ENCODE data around the gene SEC14L1.

DNA sequence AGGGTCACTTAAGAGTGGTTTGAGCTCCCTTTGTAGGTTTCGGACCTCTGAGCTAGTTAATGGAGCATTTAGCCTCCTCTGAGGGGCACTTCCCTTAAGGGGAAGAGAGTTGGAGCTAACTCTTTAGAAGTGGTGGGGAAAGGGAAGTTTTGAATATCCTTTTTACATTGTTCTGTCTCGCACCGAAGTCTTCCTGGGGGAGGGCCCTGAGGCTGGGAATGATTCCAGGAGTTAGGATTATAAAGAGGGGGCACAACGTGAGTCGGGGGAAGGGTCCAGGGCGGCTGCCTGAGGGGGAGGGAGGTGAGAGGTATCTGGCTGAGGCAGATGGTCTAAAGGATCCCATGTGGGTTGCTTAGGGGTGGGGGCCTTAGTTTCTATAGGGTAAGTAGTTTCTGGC is 32.3 kb downstream of the SEC14L1 start:
- TF ChIP-seq GFI1B (tag by site-specific recombination; IDR thresholded peaks at IDR 0.05) (no peak), KLF10 (tag by site-specific recombination; IDR thresholded peaks at IDR 0.05) (no peak), ZNF121 (tag by site-specific recombination; IDR thresholded peaks at IDR 0.05) (no peak), ZNF335 (tag by site-specific recombination; conservative IDR thresholded peaks at IDR 0.05) (no peak)
- TF ChIP-seq, protein P1, sequence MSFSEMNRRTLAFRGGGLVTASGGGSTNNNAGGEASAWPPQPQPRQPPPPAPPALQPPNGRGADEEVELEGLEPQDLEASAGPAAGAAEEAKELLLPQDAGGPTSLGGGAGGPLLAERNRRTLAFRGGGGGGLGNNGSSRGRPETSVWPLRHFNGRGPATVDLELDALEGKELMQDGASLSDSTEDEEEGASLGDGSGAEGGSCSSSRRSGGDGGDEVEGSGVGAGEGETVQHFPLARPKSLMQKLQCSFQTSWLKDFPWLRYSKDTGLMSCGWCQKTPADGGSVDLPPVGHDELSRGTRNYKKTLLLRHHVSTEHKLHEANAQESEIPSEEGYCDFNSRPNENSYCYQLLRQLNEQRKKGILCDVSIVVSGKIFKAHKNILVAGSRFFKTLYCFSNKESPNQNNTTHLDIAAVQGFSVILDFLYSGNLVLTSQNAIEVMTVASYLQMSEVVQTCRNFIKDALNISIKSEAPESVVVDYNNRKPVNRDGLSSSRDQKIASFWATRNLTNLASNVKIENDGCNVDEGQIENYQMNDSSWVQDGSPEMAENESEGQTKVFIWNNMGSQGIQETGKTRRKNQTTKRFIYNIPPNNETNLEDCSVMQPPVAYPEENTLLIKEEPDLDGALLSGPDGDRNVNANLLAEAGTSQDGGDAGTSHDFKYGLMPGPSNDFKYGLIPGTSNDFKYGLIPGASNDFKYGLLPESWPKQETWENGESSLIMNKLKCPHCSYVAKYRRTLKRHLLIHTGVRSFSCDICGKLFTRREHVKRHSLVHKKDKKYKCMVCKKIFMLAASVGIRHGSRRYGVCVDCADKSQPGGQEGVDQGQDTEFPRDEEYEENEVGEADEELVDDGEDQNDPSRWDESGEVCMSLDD (tag by site-specific recombination; IDR thresholded peaks at IDR 0.05) = no peak
- TF ChIP-seq, protein P2, sequence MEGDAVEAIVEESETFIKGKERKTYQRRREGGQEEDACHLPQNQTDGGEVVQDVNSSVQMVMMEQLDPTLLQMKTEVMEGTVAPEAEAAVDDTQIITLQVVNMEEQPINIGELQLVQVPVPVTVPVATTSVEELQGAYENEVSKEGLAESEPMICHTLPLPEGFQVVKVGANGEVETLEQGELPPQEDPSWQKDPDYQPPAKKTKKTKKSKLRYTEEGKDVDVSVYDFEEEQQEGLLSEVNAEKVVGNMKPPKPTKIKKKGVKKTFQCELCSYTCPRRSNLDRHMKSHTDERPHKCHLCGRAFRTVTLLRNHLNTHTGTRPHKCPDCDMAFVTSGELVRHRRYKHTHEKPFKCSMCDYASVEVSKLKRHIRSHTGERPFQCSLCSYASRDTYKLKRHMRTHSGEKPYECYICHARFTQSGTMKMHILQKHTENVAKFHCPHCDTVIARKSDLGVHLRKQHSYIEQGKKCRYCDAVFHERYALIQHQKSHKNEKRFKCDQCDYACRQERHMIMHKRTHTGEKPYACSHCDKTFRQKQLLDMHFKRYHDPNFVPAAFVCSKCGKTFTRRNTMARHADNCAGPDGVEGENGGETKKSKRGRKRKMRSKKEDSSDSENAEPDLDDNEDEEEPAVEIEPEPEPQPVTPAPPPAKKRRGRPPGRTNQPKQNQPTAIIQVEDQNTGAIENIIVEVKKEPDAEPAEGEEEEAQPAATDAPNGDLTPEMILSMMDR (tag by site-specific recombination; IDR thresholded peaks at IDR 0.05) = no peak
